GM18907 (cell line): ENCODE measurements around the gene CDHR1.
A peak's percentile ranks its signal among the peaks of the same experiment; 100 is the strongest.

Experiments used
- ATAC-seq: cut with Tn5 transposase; IDR thresholded peaks from one replicate; pipeline ENCODE4 v1.9.1; 2021; ENCODE audit warnings: mild to moderate bottlenecking, moderate library complexity; ENCODE audit not compliant: unreplicated experiment

CDHR1 gene

GRCh38 chr10:84198206-84198915 is 4.0 kb downstream of the CDHR1 start:
- no peak for ATAC-seq

DNA sequence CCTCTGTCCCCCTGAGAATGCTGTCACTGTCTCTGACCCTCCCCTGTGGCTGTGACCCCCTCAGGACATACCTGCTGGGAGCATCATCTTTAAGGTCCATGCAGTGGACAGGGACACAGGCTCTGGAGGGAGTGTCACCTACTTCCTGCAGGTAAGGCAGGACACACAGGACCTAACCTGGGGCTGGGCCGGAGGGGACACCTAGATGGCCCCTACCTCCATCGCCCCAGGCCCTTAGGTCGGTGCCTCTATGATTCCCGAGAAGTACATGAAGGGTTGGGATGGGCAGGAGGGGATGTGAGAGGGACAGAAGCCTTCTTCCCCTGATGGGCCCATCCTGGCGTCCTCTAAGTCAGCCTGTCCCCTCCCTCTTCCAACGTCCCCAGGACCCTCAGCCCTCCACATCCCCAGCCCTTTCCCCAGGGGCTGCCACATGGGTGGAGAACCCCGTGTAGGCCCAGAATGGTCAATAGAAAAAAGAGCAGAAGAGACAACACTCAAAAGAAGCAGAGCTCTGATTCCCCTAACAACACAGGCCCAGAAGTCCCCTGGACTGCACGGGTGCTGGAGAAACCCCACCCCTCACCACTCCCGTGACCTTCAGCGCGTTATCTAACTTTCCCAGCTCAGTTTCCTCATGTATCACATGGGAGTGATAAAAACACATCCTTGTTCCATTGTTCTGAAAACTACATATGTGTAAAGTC is 6.4 kb downstream of the CDHR1 start:
- no peak for ATAC-seq

DNA sequence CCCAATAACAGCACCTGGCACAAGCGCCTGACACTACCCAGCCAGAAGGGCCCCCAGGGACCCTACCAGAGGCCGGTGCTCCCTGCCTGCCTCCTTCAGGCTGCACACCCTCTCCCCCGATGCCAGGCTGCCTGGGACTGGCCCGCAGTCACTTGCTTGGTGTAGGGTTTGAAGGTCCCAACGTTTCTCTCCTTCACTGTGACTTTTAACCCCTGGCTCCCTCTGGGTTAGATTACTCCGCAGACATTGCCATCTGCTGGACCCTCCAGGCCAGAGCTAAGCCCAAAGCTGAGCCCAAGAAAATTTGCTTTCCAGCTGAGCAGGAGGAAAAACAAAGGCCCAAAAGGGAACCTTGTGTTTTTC is 6.9 kb downstream of the CDHR1 start:
- no peak for ATAC-seq

DNA sequence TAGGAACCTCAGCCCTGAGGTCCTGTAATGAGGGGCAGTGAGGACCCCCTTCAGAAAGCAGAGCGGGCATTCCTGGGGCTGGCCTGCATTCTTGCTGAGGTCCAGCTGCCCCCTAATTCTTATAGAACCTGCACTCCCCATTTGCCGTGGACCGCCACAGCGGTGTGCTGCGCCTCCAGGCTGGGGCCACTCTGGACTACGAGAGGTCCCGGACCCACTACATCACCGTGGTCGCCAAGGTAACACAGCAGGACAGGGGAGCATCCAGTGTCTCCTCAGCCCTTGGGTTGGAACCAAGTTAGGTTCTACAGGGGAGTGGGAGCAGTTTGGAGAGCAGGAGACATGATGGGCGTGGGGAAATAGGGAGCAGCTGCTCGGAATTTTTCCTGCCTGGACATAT is 7.3 kb downstream of the CDHR1 start:
- ATAC-seq = no peak

GRCh38 chr10:84202349-84202748 is 8.0 kb downstream of the CDHR1 start:
- no peak for ATAC-seq

GRCh38 chr10:84204122-84204521 is 9.8 kb downstream of the CDHR1 start:
- ATAC-seq = peak; percentile 79

GRCh38 chr10:84204610-84205009 is 10.3 kb downstream of the CDHR1 start:
- ATAC-seq = no peak

GRCh38 chr10:84205049-84205852 is 10.9 kb downstream of the CDHR1 start:
- ATAC-seq = peak; percentile 83

GRCh38 chr10:84205853-84206525 is 11.7 kb downstream of the CDHR1 start:
- ATAC-seq = no peak

GRCh38 chr10:84208023-84208422 is 13.7 kb downstream of the CDHR1 start:
- no peak for ATAC-seq

GRCh38 chr10:84211566-84211965 is 17.2 kb downstream of the CDHR1 start:
- no peak for ATAC-seq

DNA sequence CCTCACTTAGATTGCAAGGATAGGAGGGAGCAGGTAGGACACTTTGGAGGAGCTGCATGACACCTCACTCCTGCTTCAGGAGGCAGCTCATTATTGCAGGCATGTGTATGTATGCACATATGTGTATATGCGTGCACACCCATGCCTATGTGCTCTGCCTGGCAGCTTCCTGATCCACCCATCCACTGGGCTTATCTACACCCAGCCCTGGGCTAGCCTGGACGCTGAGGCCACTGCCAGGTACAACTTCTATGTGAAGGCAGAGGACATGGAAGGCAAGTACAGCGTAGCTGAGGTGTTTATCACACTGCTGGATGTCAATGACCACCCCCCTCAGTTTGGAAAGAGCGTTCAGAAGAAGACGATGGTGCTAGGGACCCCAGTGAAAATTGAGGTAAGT is 17.7 kb downstream of the CDHR1 start:
- no peak for ATAC-seq

GRCh38 chr10:84213076-84213475 is 18.7 kb downstream of the CDHR1 start:
- ATAC-seq = no peak

DNA sequence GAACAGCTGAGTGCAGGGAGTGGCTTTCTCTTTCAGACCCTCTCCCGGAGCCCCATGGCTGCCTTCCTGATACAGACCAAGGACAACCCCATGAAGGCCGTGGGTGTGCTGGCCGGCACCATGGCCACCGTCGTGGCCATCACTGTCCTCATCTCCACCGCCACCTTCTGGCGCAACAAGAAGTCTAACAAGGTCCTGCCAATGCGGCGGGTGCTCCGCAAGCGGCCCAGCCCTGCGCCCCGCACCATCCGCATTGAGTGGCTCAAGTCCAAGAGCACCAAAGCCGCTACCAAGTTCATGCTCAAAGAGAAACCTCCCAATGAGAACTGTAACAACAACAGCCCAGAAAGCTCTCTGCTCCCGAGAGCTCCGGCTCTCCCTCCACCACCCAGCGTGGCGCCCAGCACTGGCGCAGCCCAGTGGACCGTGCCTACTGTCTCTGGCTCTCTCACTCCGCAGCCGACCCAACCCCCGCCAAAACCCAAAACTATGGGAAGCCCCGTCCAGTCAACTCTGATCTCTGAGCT is 19.8 kb downstream of the CDHR1 start:
- peak; percentile 24 for ATAC-seq

DNA sequence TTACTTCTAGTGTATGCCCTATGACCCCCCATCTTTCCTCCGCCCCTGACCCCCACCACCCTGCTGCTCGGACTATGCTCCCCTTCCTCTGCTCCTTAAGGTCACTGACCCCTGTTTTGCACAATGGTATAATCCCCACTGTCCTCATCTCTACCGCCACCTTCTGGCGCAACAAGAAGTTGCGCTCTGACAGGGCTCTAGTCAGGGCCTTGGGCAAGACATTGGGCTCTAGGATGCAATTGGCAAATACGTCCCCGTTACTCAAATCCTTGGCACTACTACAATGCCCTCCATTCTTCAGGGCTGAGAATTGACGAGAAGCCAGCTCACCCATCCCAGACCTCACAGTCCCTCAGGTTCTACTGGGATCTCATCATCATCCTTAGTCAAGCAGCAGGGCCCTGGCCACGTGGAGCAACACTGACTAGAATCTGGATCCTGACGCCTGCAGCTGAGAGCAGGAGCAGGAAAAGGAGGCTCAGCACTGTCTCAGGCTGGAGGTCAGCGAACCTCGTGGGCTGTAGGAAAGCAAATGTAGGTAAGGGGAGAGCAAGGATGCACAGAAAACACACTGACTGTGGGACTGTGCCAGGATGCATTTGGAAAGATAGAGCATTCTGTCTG is 20.4 kb downstream of the CDHR1 start:
- peak; percentile 91 for ATAC-seq

- no peak for ATAC-seq
Observed at GRCh38 chr10:84216834-84217233, 22.5 kb downstream of the CDHR1 start.

GRCh38 chr10:84217746-84218145 is 23.4 kb downstream of the CDHR1 start:
- ATAC-seq = no peak

DNA sequence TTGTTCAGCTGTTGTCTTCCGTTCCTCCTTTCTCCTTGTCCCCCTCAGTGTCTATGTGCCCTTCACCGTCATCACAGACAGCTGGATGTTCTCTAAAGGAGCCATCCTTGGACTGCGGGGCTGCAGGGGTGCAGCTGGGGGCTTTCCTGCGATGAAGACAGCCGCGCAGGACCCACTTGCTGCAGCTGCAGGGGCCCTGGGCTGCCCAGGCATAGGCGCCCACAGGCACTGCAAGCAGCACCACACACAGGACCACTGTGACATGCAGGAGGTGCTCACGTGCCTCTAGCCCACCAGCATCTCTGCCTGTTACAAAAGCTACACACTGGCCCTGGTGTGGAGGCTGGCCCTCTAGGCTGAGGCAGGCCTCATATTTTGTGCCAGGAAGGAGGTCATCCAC is 27.6 kb downstream of the CDHR1 start:
- no peak for ATAC-seq

- ATAC-seq = no peak
Observed at GRCh38 chr10:84224411-84225028, 30.2 kb downstream of the CDHR1 start.
